GM19099 (cell line): ENCODE results near the gene PIP5K1B.

Experiments used
- POLR2A ChIP-seq: IDR thresholded peaks from 3 replicates; pipeline ENCODE4 v1.6.1; 2011; ENCODE audit warnings: low read depth; ENCODE audit not compliant: insufficient read length; ENCODE audit errors: extremely low read depth

PIP5K1B gene

GRCh38 chr9:68834931-68835520 is 130.0 kb downstream of the PIP5K1B start:
- TF ChIP-seq POLR2A, result no peak

GRCh38 chr9:68836788-68837187 is 131.7 kb downstream of the PIP5K1B start:
- no peak for TF ChIP-seq POLR2A

- no peak for TF ChIP-seq POLR2A
These were observed 133.2 kb downstream of the PIP5K1B start for GRCh38 chr9:68838245-68838644.

GRCh38 chr9:68841276-68842052 is 136.4 kb downstream of the PIP5K1B start:
- TF ChIP-seq POLR2A, result no peak

GRCh38 chr9:68842568-68842967 is 137.5 kb downstream of the PIP5K1B start:
- TF ChIP-seq POLR2A, result no peak

- TF ChIP-seq POLR2A, result no peak
These were observed 138.2 kb downstream of the PIP5K1B start for GRCh38 chr9:68843239-68843638.

- no peak for TF ChIP-seq POLR2A
These were observed 139.1 kb downstream of the PIP5K1B start for GRCh38 chr9:68844157-68844556.

GRCh38 chr9:68844631-68845612 is 139.9 kb downstream of the PIP5K1B start:
- no peak for TF ChIP-seq POLR2A

GRCh38 chr9:68847765-68848164 is 142.7 kb downstream of the PIP5K1B start:
- no peak for TF ChIP-seq POLR2A

- TF ChIP-seq POLR2A, result no peak
These were observed 146.6 kb downstream of the PIP5K1B start for GRCh38 chr9:68851657-68852056.

- TF ChIP-seq POLR2A, result no peak
These were observed 147.9 kb downstream of the PIP5K1B start for GRCh38 chr9:68852941-68853340.

GRCh38 chr9:68859347-68859746 is 154.3 kb downstream of the PIP5K1B start:
- TF ChIP-seq POLR2A, result no peak

GRCh38 chr9:68860419-68860818 is 155.4 kb downstream of the PIP5K1B start:
- no peak for TF ChIP-seq POLR2A

- no peak for TF ChIP-seq POLR2A
These were observed 156.4 kb downstream of the PIP5K1B start for GRCh38 chr9:68861436-68861835.

GRCh38 chr9:68867066-68867465 is 162.0 kb downstream of the PIP5K1B start:
- no peak for TF ChIP-seq POLR2A
